Upper lobe of left lung (tissue), 4 donors: ENCODE measurements around the gene APLNR.

Experiments used
- CTCF ChIP-seq, 6 experiments: fragments of 450-650 bp in 4 of 6; fragments of 200-600 bp in 2 of 6; sonication (generic) in 2 of 6; IDR thresholded peaks; one replicate each; pipeline ENCODE4 v1.5.1; 2016 to 2019; ENCODE audit warnings: antibody characterized with exemption in 6 of 6
- EP300 ChIP-seq, 4 donors: sonication (generic); formaldehyde crosslinking; IDR thresholded peaks; one replicate each; pipeline ENCODE4 v1.5.1; 2017; ENCODE audit warnings: antibody characterized with exemption in 4 of 4, control low read depth in 2 of 4
- POLR2A ChIP-seq, 4 donors: fragments of 450-650 bp; IDR thresholded peaks; one replicate each; pipeline ENCODE4 v1.5.1; 2016 to 2017; ENCODE audit warnings: antibody characterized with exemption in 4 of 4, mild to moderate bottlenecking in 2 of 4
- POLR2AphosphoS5 ChIP-seq, 2 donors: sonication (generic); formaldehyde crosslinking; IDR thresholded peaks; one replicate each; pipeline ENCODE4 v1.5.1; 2017; ENCODE audit warnings: antibody characterized with exemption in 2 of 2

DNA sequence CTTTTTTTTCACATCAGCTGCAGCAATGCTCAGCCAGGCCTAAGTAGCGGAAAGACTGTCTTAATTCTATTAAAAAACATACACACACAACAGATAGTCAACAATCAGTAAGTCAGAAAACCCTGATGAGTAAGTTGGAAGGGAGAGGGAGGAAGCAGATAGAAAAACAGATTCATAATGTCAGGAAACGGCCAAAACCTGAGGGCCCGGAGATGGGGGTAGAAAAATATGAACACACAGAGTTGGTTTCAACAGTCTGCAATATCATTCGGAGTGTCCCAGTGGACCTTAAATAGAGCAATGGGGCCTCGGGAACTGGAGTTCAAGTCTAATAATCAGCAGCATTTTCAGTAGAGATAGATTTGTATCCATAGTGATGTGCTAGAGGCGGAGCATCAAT, 40.5 kb downstream of the APLNR start:
- no peak for TF ChIP-seq CTCF (IDR thresholded peaks at IDR 0.05)
- TF ChIP-seq POLR2A (IDR thresholded peaks at IDR 0.05) = no peak
- TF ChIP-seq EP300 (IDR thresholded peaks at IDR 0.05) = no peak
- TF ChIP-seq POLR2AphosphoS5 (IDR thresholded peaks at IDR 0.05) = no peak
